K562 (cell line): Measurements from ENCODE around the gene FAM114A2.

Source experiments
- ADNP ChIP-seq: fragments of 200-800 bp; sonication (Bioruptor generic); IDR thresholded peaks from 2 replicates; pipeline ENCODE4 v1.6.1; 2016; ENCODE audit warnings: missing genetic modification characterization, missing compliant biosample characterization
- BRF2 ChIP-seq: IDR thresholded peaks from 3 replicates; pipeline ENCODE4 v1.6.1; 2011; ENCODE audit warnings: borderline replicate concordance, mild to moderate bottlenecking; ENCODE audit not compliant: insufficient read length, insufficient read depth
- CBFB ChIP-seq: sonication (generic); formaldehyde crosslinking; IDR thresholded peaks from 2 replicates; pipeline ENCODE4 v1.4.0; 2020; ENCODE audit warnings: mild to moderate bottlenecking, missing genetic modification reagents
- CTCF ChIP-seq, 3 experiments: IDR thresholded peaks in 2 of 3; conservative IDR thresholded peaks in 1 of 3; 2 replicates each; pipeline ENCODE4 v1.5.1; 2011 to 2012; ENCODE audit warnings: low read length in 3 of 3, mild to moderate bottlenecking in 3 of 3, control low read depth in 2 of 3, improper control_type of control experiment in 1 of 3, inconsistent platforms in 1 of 3, low read depth in 1 of 3, mixed read lengths in 1 of 3, moderate library complexity in 1 of 3; ENCODE audit not compliant: insufficient read depth in 2 of 3
- TFE3 ChIP-seq: fragments of 450-650 bp; formaldehyde crosslinking; IDR thresholded peaks from 2 replicates; pipeline ENCODE4 v1.4.0; 2020; ENCODE audit warnings: mild to moderate bottlenecking, mixed read lengths
- ZZZ3 ChIP-seq: fragments of 450-650 bp; IDR thresholded peaks from 2 replicates; pipeline ENCODE4 v1.6.1; 2016; ENCODE audit warnings: antibody characterized with exemption, mild to moderate bottlenecking, moderate library complexity

- no peak for TF ChIP-seq TFE3 (CRISPR knock-in tag)
- no peak for TF ChIP-seq ADNP (tag)
- no peak for TF ChIP-seq ZZZ3
- no peak for TF ChIP-seq BRF2
- no peak for TF ChIP-seq CBFB (CRISPR knock-in tag)
- TF ChIP-seq CTCF (IDR thresholded peaks at IDR 0.05 in 2 of 3, conservative IDR thresholded peaks at IDR 0.05 in 1 of 3; ENCODE audit: insufficient read depth in 2 of 3, low read depth in 1 of 3, low read length in 3 of 3), result no peak
Observed at GRCh38 chr5:153953411-153953810, 85.3 kb downstream of the FAM114A2 start.
